NCI-H187 treated with DMSO at 0.1 percent for 48 hours (cell line): ENCODE results near the gene FNDC3B.

Source experiments
- DNase-seq: peaks from one replicate; lab custom pipeline; 2025; lab: John Stamatoyannopoulos, UW

Gene FNDC3B

GRCh38 chr3:172311217-172311616 is 271.8 kb downstream of the FNDC3B start:
- DNase-seq = no peak

- DNase-seq = no peak
Observed at GRCh38 chr3:172312001-172312400, 272.6 kb downstream of the FNDC3B start.

- no peak for DNase-seq
Observed at GRCh38 chr3:172312711-172313110, 273.3 kb downstream of the FNDC3B start.

GRCh38 chr3:172313671-172314070 is 274.3 kb downstream of the FNDC3B start:
- no peak for DNase-seq

GRCh38 chr3:172314591-172315160 is 275.3 kb downstream of the FNDC3B start:
- DNase-seq = no peak

GRCh38 chr3:172315401-172316091 is 276.2 kb downstream of the FNDC3B start:
- DNase-seq = no peak

GRCh38 chr3:172316758-172317157 is 277.4 kb downstream of the FNDC3B start:
- DNase-seq = no peak

GRCh38 chr3:172317481-172317880 is 278.1 kb downstream of the FNDC3B start:
- DNase-seq = no peak

- no peak for DNase-seq
Observed at GRCh38 chr3:172317984-172318383, 278.6 kb downstream of the FNDC3B start.

- no peak for DNase-seq
Observed at GRCh38 chr3:172319595-172319994, 280.2 kb downstream of the FNDC3B start.

GRCh38 chr3:172320468-172320867 is 281.1 kb downstream of the FNDC3B start:
- DNase-seq = no peak

- DNase-seq = no peak
Observed at GRCh38 chr3:172321035-172321434, 281.7 kb downstream of the FNDC3B start.

GRCh38 chr3:172323894-172324610 is 284.7 kb downstream of the FNDC3B start:
- no peak for DNase-seq

GRCh38 chr3:172324611-172325203 is 285.3 kb downstream of the FNDC3B start:
- DNase-seq = no peak

GRCh38 chr3:172325461-172325860 is 286.1 kb downstream of the FNDC3B start:
- DNase-seq = no peak

- no peak for DNase-seq
Observed at GRCh38 chr3:172326993-172327392, 287.6 kb downstream of the FNDC3B start.

- DNase-seq = no peak
Observed at GRCh38 chr3:172328282-172328681, 288.9 kb downstream of the FNDC3B start.

GRCh38 chr3:172329070-172329469 is 289.7 kb downstream of the FNDC3B start:
- DNase-seq = no peak

- DNase-seq = no peak
Observed at GRCh38 chr3:172330413-172330812, 291.0 kb downstream of the FNDC3B start.

- DNase-seq = no peak
Observed at GRCh38 chr3:172332256-172333041, 293.1 kb downstream of the FNDC3B start.

- DNase-seq = no peak
Observed at GRCh38 chr3:172333042-172333377, 293.6 kb downstream of the FNDC3B start.
